ENCODE data around the gene RESF1.

Gene RESF1

GRCh38 chr12:31962076-31962475, 2.9 kb downstream of the RESF1 start:
- DNase-seq, result no peak

- no peak for DNase-seq
Measured at GRCh38 chr12:31964280-31964679, 5.1 kb downstream of the RESF1 start.

- no peak for DNase-seq
Measured at GRCh38 chr12:31965090-31965489, 5.9 kb downstream of the RESF1 start.

- peak in 1 of 14 donors; percentile 12 for DNase-seq
Measured at GRCh38 chr12:31966558-31967205, 7.5 kb downstream of the RESF1 start.

GRCh38 chr12:31967539-31967938, 8.3 kb downstream of the RESF1 start:
- no peak for DNase-seq

- no peak for DNase-seq
Measured at GRCh38 chr12:31970199-31970598, 11.0 kb downstream of the RESF1 start.

- DNase-seq, result no peak
Measured at GRCh38 chr12:31973818-31974217, 14.6 kb downstream of the RESF1 start.

- DNase-seq, result no peak
Measured at GRCh38 chr12:31974673-31975072, 15.5 kb downstream of the RESF1 start.

GRCh38 chr12:31984806-31985591, 25.8 kb downstream of the RESF1 start:
- no peak for DNase-seq

GRCh38 chr12:31985832-31986231, 26.6 kb downstream of the RESF1 start:
- DNase-seq, result no peak

GRCh38 chr12:31989571-31990362, 30.6 kb downstream of the RESF1 start:
- DNase-seq, result no peak

GRCh38 chr12:31991146-31991545, 31.9 kb downstream of the RESF1 start:
- no peak for DNase-seq

GRCh38 chr12:31991815-31992214, 32.6 kb downstream of the RESF1 start:
- DNase-seq, result no peak

- no peak for DNase-seq
Measured at GRCh38 chr12:31999692-32000091, 40.5 kb downstream of the RESF1 start.

GRCh38 chr12:32000373-32001005, 41.3 kb downstream of the RESF1 start:
- no peak for DNase-seq

GRCh38 chr12:32002848-32003493, 43.8 kb downstream of the RESF1 start:
- DNase-seq, result no peak

- no peak for DNase-seq
Measured at GRCh38 chr12:32003654-32004053, 44.4 kb downstream of the RESF1 start.

- no peak for DNase-seq
Measured at GRCh38 chr12:32005496-32006125, 46.4 kb downstream of the RESF1 start.

All from C1 segment of cervical spinal cord (tissue), 14 donors.